DND-41 (cell line): Measurements from ENCODE around the gene ZHX3.

ENCODE experiments used
- ATAC-seq: fragments of 200-7000 bp; cut with Tn5 transposase; 3 replicates; pipeline ENCODE4 v1.9.1; 2021; ENCODE audit warnings: low read depth; ENCODE audit not compliant: insufficient read depth
- DNase-seq: peaks from one replicate; pipeline ENCODE4 v3.0.0-alpha.2; 2020
- H2AFZ ChIP-seq: 2 replicates; pipeline ENCODE4 v1.6.0; 2012; ENCODE audit warnings: low read depth, low read length
- H3K27ac ChIP-seq: 2 replicates; pipeline ENCODE4 v1.5.1; 2012; ENCODE audit warnings: low read length, inconsistent platforms
- H3K27me3 ChIP-seq: fragments of 200-600 bp; sonication (generic); 2 replicates; pipeline ENCODE4 v1.6.0; 2012; ENCODE audit warnings: low read length, mild to moderate bottlenecking, inconsistent platforms; ENCODE audit not compliant: insufficient read depth, poor library complexity
- H3K36me3 ChIP-seq: 2 replicates; pipeline ENCODE4 v1.5.1; 2012; ENCODE audit warnings: low read length, inconsistent platforms; ENCODE audit not compliant: insufficient read depth
- H3K4me1 ChIP-seq: 2 replicates; pipeline ENCODE4 v1.5.1; 2012; ENCODE audit warnings: mild to moderate bottlenecking, low read length; ENCODE audit not compliant: insufficient read depth
- H3K4me2 ChIP-seq: 2 replicates; pipeline ENCODE4 v1.6.0; 2012; ENCODE audit warnings: mild to moderate bottlenecking, moderate library complexity, low read length, inconsistent platforms; ENCODE audit not compliant: insufficient read depth
- H3K4me3 ChIP-seq, 2 experiments: fragments of 200-600 bp in 1 of 2; shearing (Covaris generic) in 1 of 2; 2 replicates each; pipeline ENCODE4 v1.5.1; 2012 to 2016; ENCODE audit warnings: inconsistent platforms in 2 of 2, low read length in 2 of 2, mild to moderate bottlenecking in 2 of 2, low read depth in 1 of 2, moderate library complexity in 1 of 2
- H3K79me2 ChIP-seq: 2 replicates; pipeline ENCODE4 v1.6.0; 2012; ENCODE audit warnings: low read length, inconsistent platforms; ENCODE audit not compliant: insufficient read depth
- H3K9ac ChIP-seq: 2 replicates; pipeline ENCODE4 v1.6.0; 2012; ENCODE audit warnings: low read depth, mild to moderate bottlenecking, inconsistent platforms, low read length, moderate library complexity
- H3K9me3 ChIP-seq: 2 replicates; pipeline ENCODE4 v1.5.1; 2012; ENCODE audit warnings: low read length, moderate library complexity, mild to moderate bottlenecking, inconsistent platforms; ENCODE audit not compliant: insufficient read depth, severe bottlenecking
- H4K20me1 ChIP-seq: 2 replicates; pipeline ENCODE4 v1.6.0; 2012; ENCODE audit warnings: low read length; ENCODE audit not compliant: insufficient read depth
- CTCF ChIP-seq: IDR thresholded peaks from 2 replicates; pipeline ENCODE4 v1.5.1; 2012; ENCODE audit warnings: borderline replicate concordance, low read length, moderate library complexity, mild to moderate bottlenecking; ENCODE audit not compliant: poor library complexity, severe bottlenecking; ENCODE audit errors: extremely low read depth
- EZH2 ChIP-seq: IDR thresholded peaks from 3 replicates; pipeline ENCODE4 v1.6.1; 2012; ENCODE audit warnings: borderline replicate concordance, low read depth, mild to moderate bottlenecking, moderate library complexity, low read length, inconsistent platforms; ENCODE audit not compliant: severe bottlenecking

The ZHX3 gene

GRCh38 chr20:41172296-41173140, 145.0 kb downstream of the ZHX3 start:
- Histone ChIP-seq H3K27ac (no peak overlapping the region), H4K20me1 (peaks cover 63% of the 10 kb centered on the region), H3K9ac (no peak overlapping the region), H3K4me1 (no peaks in the 10 kb centered on the region), H3K4me3 (no peak overlapping the region), H3K79me2 (no peaks in the 10 kb centered on the region; the same call in 1 of the 2 replicates), H3K27me3 (no peaks in the 10 kb centered on the region), H3K4me2 (no peak overlapping the region), H3K9me3 (no peaks in the 10 kb centered on the region), H2AFZ (no peak overlapping the region), H3K36me3 (peaks cover 99% of the 10 kb centered on the region)
- ATAC-seq (peak; percentile 12; the same call in 1 of the 3 replicates), DNase-seq (no peak)
- TF ChIP-seq CTCF (no peak), EZH2 (no peak)

GRCh38 chr20:41171736-41172295, 145.7 kb downstream of the ZHX3 start:
- ATAC-seq (no peak), DNase-seq (no peak)
- Histone ChIP-seq H3K4me2 (no peak overlapping the region), H3K4me3 (no peak overlapping the region), H3K36me3 (peaks cover 99% of the 10 kb centered on the region), H3K79me2 (no peaks in the 10 kb centered on the region; the same call in 1 of the 2 replicates), H3K27me3 (no peaks in the 10 kb centered on the region), H4K20me1 (peaks cover 70% of the 10 kb centered on the region), H3K9me3 (no peaks in the 10 kb centered on the region), H2AFZ (no peak overlapping the region), H3K4me1 (no peaks in the 10 kb centered on the region), H3K27ac (no peak overlapping the region), H3K9ac (no peak overlapping the region)
- TF ChIP-seq EZH2 (no peak), CTCF (no peak)

DNA sequence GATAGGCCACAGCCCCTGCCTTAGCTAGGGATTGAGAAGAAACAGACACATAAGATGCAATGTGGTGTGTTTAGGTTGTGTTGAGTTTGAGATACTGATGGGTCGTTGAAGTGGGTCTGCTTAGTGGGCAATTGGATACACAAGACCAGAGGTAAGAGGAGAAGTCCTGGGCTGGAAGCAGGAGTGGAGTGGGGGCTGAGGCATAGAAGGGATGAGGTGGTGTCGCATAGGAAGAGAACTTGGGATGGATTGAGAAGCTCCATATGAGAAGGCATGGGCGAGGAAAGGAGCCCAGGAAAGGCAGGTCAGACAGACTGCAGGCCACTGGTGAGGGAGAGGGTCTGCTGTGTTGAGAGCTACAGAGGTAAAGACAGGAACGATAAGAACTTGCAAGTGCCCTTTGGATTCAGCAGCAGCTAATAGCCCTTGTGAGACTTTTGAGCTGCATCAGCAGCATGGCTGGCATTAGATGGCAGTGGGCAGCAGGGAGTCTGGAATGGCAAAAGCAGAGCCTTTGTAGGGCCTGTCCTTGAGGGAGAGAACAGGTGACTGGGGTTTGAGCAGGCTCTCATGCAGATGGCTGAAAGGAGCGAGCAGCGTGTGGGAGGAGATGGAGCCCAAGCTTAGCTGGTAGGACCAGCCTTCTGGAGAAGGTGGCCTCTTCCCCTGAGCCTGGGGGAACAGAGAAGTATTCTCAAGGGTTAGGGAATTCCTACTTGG, 147.0 kb downstream of the ZHX3 start:
- H3K4me1 ChIP-seq: no peaks in the 10 kb centered on the region
- H3K9me3 ChIP-seq: no peaks in the 10 kb centered on the region
- peaks cover 99% of the 10 kb centered on the region for H3K36me3 ChIP-seq
- H2AFZ ChIP-seq: no peak overlapping the region
- H3K27ac ChIP-seq: no peak overlapping the region
- ATAC-seq (no peak), DNase-seq (no peak)
- H3K79me2 ChIP-seq: no peaks in the 10 kb centered on the region; the same call in 1 of the 2 replicates
- no peaks in the 10 kb centered on the region for H3K27me3 ChIP-seq
- peaks cover 77% of the 10 kb centered on the region for H4K20me1 ChIP-seq
- H3K9ac ChIP-seq: no peak overlapping the region
- H3K4me2 ChIP-seq: no peak overlapping the region
- no peak for TF ChIP-seq CTCF
- TF ChIP-seq EZH2: no peak
- no peak overlapping the region for H3K4me3 ChIP-seq
